OCI-LY7 (cell line): ENCODE results near the gene ZNF205.

Experiments used
- EZH2phosphoT487 ChIP-seq: fragments of 200-600 bp; sonication (generic); IDR thresholded peaks from 2 replicates; pipeline ENCODE4 v1.6.1; 2018; ENCODE audit warnings: low read depth, borderline replicate concordance, mild to moderate bottlenecking, mixed run types, antibody characterized with exemption, low read length, moderate library complexity, mixed read lengths
- TF ChIP-seq, protein P1 (sequence below): fragments of 200-600 bp; sonication (generic); conservative IDR thresholded peaks from 2 replicates; pipeline ENCODE4 v1.5.1; 2014; ENCODE audit warnings: mild to moderate bottlenecking, antibody characterized with exemption, low read length, moderate library complexity, mixed read lengths

DNA sequence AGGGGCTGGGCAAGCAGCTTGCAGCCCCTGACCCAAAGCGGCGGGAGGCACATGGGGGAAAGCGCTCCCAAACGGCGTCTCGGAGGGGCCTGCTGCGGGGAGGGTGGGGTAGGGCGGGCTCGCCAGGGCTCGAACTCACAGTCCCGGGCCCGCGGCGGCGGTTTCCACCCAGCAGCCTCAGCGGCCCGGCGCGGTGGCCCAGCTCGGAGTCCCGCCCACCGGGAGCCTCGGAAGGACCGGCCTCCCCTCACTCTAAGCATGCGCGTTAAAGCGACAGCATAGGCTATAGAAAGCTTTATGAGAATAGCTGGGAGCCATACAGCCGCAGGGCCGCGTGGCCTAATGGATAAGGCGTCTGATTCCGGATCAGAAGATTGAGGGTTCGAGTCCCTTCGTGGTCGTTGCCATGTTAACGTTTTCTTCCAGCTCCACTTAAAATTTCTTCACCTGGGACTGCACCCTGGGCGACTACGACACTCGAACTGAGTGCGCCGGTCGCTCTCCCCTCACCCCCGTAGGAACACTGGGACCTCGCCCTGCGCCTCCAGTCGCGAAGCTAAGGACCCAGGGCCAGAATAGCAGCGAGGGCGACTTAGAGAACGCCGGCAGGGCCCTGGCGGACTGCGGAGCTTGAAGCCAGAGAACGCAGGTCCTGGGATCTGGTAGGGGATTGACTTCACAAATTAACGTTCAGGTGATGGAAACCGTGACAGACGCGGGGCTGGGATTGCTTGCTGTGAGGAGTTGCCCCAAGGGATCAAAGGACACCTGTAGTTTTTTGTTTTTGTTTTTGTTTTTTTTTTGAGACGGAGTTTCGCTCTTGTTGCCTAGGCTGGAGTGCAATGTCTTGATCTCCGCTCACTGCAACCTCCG is 38.2 kb downstream of the ZNF205 start:
- TF ChIP-seq, protein P1, sequence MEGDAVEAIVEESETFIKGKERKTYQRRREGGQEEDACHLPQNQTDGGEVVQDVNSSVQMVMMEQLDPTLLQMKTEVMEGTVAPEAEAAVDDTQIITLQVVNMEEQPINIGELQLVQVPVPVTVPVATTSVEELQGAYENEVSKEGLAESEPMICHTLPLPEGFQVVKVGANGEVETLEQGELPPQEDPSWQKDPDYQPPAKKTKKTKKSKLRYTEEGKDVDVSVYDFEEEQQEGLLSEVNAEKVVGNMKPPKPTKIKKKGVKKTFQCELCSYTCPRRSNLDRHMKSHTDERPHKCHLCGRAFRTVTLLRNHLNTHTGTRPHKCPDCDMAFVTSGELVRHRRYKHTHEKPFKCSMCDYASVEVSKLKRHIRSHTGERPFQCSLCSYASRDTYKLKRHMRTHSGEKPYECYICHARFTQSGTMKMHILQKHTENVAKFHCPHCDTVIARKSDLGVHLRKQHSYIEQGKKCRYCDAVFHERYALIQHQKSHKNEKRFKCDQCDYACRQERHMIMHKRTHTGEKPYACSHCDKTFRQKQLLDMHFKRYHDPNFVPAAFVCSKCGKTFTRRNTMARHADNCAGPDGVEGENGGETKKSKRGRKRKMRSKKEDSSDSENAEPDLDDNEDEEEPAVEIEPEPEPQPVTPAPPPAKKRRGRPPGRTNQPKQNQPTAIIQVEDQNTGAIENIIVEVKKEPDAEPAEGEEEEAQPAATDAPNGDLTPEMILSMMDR = no peak
- TF ChIP-seq EZH2phosphoT487 = no peak
